ENCODE data around the gene DMD.
A peak's percentile ranks its signal among the peaks of the same experiment; 100 is the strongest.

DMD gene

GRCh38 chrX:31130457-31131220 lies 2080.7 kb downstream of the DMD start:
- Mint-ChIP-seq H3K27ac (no peak overlapping the region), H3K4me3 (no peak overlapping the region), H3K36me3 (peaks cover 20 to 37% of the 10 kb centered on the region in 2 donors), H3K9me3 (no peaks in the 10 kb centered on the region), H3K27me3 (no peaks in the 10 kb centered on the region), H3K4me1 (peaks cover 1% of the 10 kb centered on the region in 2 donors)
- ATAC-seq (replicated peaks) (no peak), DNase-seq (no peak)

- ATAC-seq (replicated peaks): no peak
- peaks cover 0 to 1% of the 10 kb centered on the region in 2 donors for H3K4me1 Mint-ChIP-seq
- H3K27me3 Mint-ChIP-seq: no peaks in the 10 kb centered on the region
- no peaks in the 10 kb centered on the region for H3K9me3 Mint-ChIP-seq
- DNase-seq: no peak
- peaks cover 24 to 42% of the 10 kb centered on the region in 2 donors for H3K36me3 Mint-ChIP-seq
- H3K4me3 Mint-ChIP-seq: no peak overlapping the region
- H3K27ac Mint-ChIP-seq: no peak overlapping the region
These were observed 2082.5 kb downstream of the DMD start for GRCh38 chrX:31128855-31129254.

- H3K27ac Mint-ChIP-seq: no peak overlapping the region
- H3K9me3 Mint-ChIP-seq: no peaks in the 10 kb centered on the region
- H3K4me1 Mint-ChIP-seq: peaks cover 0 to 1% of the 10 kb centered on the region in 2 donors
- H3K4me3 Mint-ChIP-seq: no peak overlapping the region
- no peaks in the 10 kb centered on the region for H3K27me3 Mint-ChIP-seq
- H3K36me3 Mint-ChIP-seq: peaks cover 24 to 42% of the 10 kb centered on the region in 2 donors
- ATAC-seq (replicated peaks) (no peak), DNase-seq (no peak)
These were observed 2083.6 kb downstream of the DMD start for GRCh38 chrX:31127716-31128115.

GRCh38 chrX:31126205-31126604 lies 2085.1 kb downstream of the DMD start:
- H3K4me1 Mint-ChIP-seq: peaks cover 0 to 1% of the 10 kb centered on the region in 2 donors
- H3K36me3 Mint-ChIP-seq: peaks cover 27 to 40% of the 10 kb centered on the region in 2 donors
- H3K27me3 Mint-ChIP-seq: no peaks in the 10 kb centered on the region
- ATAC-seq (replicated peaks) (no peak), DNase-seq (no peak)
- no peaks in the 10 kb centered on the region for H3K9me3 Mint-ChIP-seq
- no peak overlapping the region for H3K4me3 Mint-ChIP-seq
- no peak overlapping the region for H3K27ac Mint-ChIP-seq

- Mint-ChIP-seq H3K36me3 (peaks cover 26 to 36% of the 10 kb centered on the region in 2 donors), H3K27me3 (no peaks in the 10 kb centered on the region), H3K4me1 (peaks cover 0 to 1% of the 10 kb centered on the region in 2 donors), H3K4me3 (no peak overlapping the region), H3K9me3 (no peaks in the 10 kb centered on the region), H3K27ac (no peak overlapping the region)
- DNase-seq (no peak), ATAC-seq (replicated peaks) (no peak)
These were observed 2086.8 kb downstream of the DMD start for GRCh38 chrX:31124536-31124935.

GRCh38 chrX:31123335-31123734 lies 2088.0 kb downstream of the DMD start:
- Mint-ChIP-seq H3K9me3 (no peaks in the 10 kb centered on the region), H3K36me3 (peaks cover 24 to 32% of the 10 kb centered on the region in 2 donors), H3K27ac (no peak overlapping the region), H3K27me3 (no peaks in the 10 kb centered on the region), H3K4me3 (no peak overlapping the region), H3K4me1 (peaks cover 0 to 1% of the 10 kb centered on the region in 2 donors)
- DNase-seq: no peak
- no peak for ATAC-seq (replicated peaks)

- Mint-ChIP-seq H3K27ac (no peak overlapping the region), H3K27me3 (peaks cover 0 to 12% of the 10 kb centered on the region in 2 donors), H3K4me1 (peaks cover 4 to 6% of the 10 kb centered on the region in 2 donors), H3K4me3 (no peak overlapping the region), H3K36me3 (peaks cover 3% of the 10 kb centered on the region in 2 donors), H3K9me3 (no peaks in the 10 kb centered on the region)
- DNase-seq (no peak), ATAC-seq (replicated peaks) (no peak)
These were observed 2094.1 kb downstream of the DMD start for GRCh38 chrX:31117266-31117665.

- H3K27me3 Mint-ChIP-seq: peaks cover 0 to 12% of the 10 kb centered on the region in 2 donors
- no peak overlapping the region for H3K4me3 Mint-ChIP-seq
- H3K9me3 Mint-ChIP-seq: no peaks in the 10 kb centered on the region
- no peak overlapping the region for H3K27ac Mint-ChIP-seq
- DNase-seq (no peak), ATAC-seq (replicated peaks) (no peak)
- H3K4me1 Mint-ChIP-seq: peaks cover 4 to 8% of the 10 kb centered on the region in 2 donors
- H3K36me3 Mint-ChIP-seq: peaks cover 0 to 2% of the 10 kb centered on the region in 2 donors
These were observed 2096.0 kb downstream of the DMD start for GRCh38 chrX:31115398-31115797.

- ATAC-seq (replicated peaks) (no peak), DNase-seq (no peak)
- Mint-ChIP-seq H3K4me1 (peaks cover 4 to 8% of the 10 kb centered on the region in 2 donors), H3K27me3 (peaks cover 0 to 12% of the 10 kb centered on the region in 2 donors), H3K9me3 (no peaks in the 10 kb centered on the region), H3K36me3 (no peaks in the 10 kb centered on the region), H3K4me3 (no peak overlapping the region), H3K27ac (no peak overlapping the region)
These were observed 2096.5 kb downstream of the DMD start for GRCh38 chrX:31114858-31115257.

- ATAC-seq (replicated peaks): peak; percentile 52 to 73
These were observed 2098.9 kb downstream of the DMD start for GRCh38 chrX:31112226-31112999.

GRCh38 chrX:31110657-31111056 lies 2100.7 kb downstream of the DMD start:
- Mint-ChIP-seq H3K9me3 (peaks cover 0 to 3% of the 10 kb centered on the region in 2 donors), H3K4me1 (peaks cover 4 to 8% of the 10 kb centered on the region in 2 donors), H3K27ac (no peak overlapping the region), H3K4me3 (no peak overlapping the region), H3K27me3 (peaks cover 0 to 12% of the 10 kb centered on the region in 2 donors), H3K36me3 (no peaks in the 10 kb centered on the region)
- ATAC-seq (replicated peaks) (no peak), DNase-seq (no peak)

More at GRCh38 chrX:31112226-31112999, 2098.9 kb downstream of the DMD start:
- Mint-ChIP-seq H3K27ac (no peak overlapping the region), H3K36me3 (no peaks in the 10 kb centered on the region), H3K4me1 (peaks cover 4 to 8% of the 10 kb centered on the region in 2 donors), H3K9me3 (no peaks in the 10 kb centered on the region), H3K27me3 (peaks cover 0 to 12% of the 10 kb centered on the region in 2 donors), H3K4me3 (no peak overlapping the region)
- no peak for DNase-seq

GRCh38 chrX:31099536-31100090 lies 2111.7 kb downstream of the DMD start:
- peaks cover 6 to 13% of the 10 kb centered on the region in 2 donors for H3K4me1 Mint-ChIP-seq
- H3K27ac Mint-ChIP-seq: peak overlapping the region; percentile 76
- ATAC-seq (replicated peaks) (peak; percentile 95), DNase-seq (peak; percentile 62)
- H3K27me3 Mint-ChIP-seq: peaks cover 0 to 5% of the 10 kb centered on the region in 2 donors
- H3K36me3 Mint-ChIP-seq: no peaks in the 10 kb centered on the region
- H3K4me3 Mint-ChIP-seq: peak overlapping the region in 1 of 2 donors; percentile 16
- peaks cover 0 to 5% of the 10 kb centered on the region in 2 donors for H3K9me3 Mint-ChIP-seq

- H3K27me3 Mint-ChIP-seq: peaks cover 0 to 5% of the 10 kb centered on the region in 2 donors
- no peak for DNase-seq
- ATAC-seq (replicated peaks): no peak
- H3K27ac Mint-ChIP-seq: no peak overlapping the region
- H3K9me3 Mint-ChIP-seq: peaks cover 0 to 9% of the 10 kb centered on the region in 2 donors
- H3K4me1 Mint-ChIP-seq: peaks cover 7 to 19% of the 10 kb centered on the region in 2 donors
- no peak overlapping the region for H3K4me3 Mint-ChIP-seq
- H3K36me3 Mint-ChIP-seq: no peaks in the 10 kb centered on the region
These were observed 2113.3 kb downstream of the DMD start for GRCh38 chrX:31098079-31098478.

GRCh38 chrX:31093639-31093975 lies 2117.7 kb downstream of the DMD start:
- H3K4me1 Mint-ChIP-seq: peaks cover 8 to 9% of the 10 kb centered on the region in 2 donors
- ATAC-seq (replicated peaks) (no peak), DNase-seq (no peak)
- H3K27me3 Mint-ChIP-seq: peaks cover 0 to 5% of the 10 kb centered on the region in 2 donors
- no peak overlapping the region for H3K27ac Mint-ChIP-seq
- no peaks in the 10 kb centered on the region for H3K36me3 Mint-ChIP-seq
- peaks cover 0 to 9% of the 10 kb centered on the region in 2 donors for H3K9me3 Mint-ChIP-seq
- no peak overlapping the region for H3K4me3 Mint-ChIP-seq

Measured in stimulated activated naive B cell treated with anti-CD40 and anti-IgM and Interleukin-4, amounts not matched to agents 10 μg/mL and 1 μg/mL and 100 μg/mL, for 72 hours (primary cell).